ENCODE measurements around the gene CNTN3.

DNA sequence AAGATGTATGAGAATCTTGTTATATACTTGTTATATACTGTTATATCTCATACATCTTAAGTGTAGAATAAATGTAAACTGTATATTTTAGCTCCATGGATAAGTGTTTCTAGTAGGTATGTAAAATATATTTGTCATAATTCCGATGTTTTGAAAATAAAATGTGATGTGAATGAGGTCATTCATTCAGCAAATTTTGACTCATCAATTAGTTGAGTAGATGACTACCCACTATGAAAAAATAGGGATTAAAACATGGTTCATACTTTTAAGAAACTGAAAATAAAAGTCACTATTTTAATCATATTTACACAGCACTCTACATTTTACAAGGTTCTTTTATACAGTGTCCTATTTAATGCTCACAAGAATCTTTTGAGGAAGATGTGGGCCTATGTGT is 28.4 kb upstream of the CNTN3 start:
- TF ChIP-seq, protein P1, sequence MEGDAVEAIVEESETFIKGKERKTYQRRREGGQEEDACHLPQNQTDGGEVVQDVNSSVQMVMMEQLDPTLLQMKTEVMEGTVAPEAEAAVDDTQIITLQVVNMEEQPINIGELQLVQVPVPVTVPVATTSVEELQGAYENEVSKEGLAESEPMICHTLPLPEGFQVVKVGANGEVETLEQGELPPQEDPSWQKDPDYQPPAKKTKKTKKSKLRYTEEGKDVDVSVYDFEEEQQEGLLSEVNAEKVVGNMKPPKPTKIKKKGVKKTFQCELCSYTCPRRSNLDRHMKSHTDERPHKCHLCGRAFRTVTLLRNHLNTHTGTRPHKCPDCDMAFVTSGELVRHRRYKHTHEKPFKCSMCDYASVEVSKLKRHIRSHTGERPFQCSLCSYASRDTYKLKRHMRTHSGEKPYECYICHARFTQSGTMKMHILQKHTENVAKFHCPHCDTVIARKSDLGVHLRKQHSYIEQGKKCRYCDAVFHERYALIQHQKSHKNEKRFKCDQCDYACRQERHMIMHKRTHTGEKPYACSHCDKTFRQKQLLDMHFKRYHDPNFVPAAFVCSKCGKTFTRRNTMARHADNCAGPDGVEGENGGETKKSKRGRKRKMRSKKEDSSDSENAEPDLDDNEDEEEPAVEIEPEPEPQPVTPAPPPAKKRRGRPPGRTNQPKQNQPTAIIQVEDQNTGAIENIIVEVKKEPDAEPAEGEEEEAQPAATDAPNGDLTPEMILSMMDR (IDR thresholded peaks at IDR 0.05; ENCODE audit: poor library complexity, severe bottlenecking) = no peak
- TF ChIP-seq POLR2AphosphoS5 (IDR thresholded peaks at IDR 0.05) = no peak
- TF ChIP-seq MXI1 (conservative IDR thresholded peaks at IDR 0.05; ENCODE audit: poor library complexity, severe bottlenecking) = no peak
- TF ChIP-seq EP300 (conservative IDR thresholded peaks at IDR 0.05; ENCODE audit: poor library complexity, severe bottlenecking) = no peak
- no peak for TF ChIP-seq EZH2 (IDR thresholded peaks at IDR 0.05; ENCODE audit: borderline replicate concordance, insufficient read depth, low read length, poor library complexity, severe bottlenecking)
- no peak for TF ChIP-seq TAF1 (IDR thresholded peaks at IDR 0.05; ENCODE audit: low read depth)
- TF ChIP-seq, protein P2, sequence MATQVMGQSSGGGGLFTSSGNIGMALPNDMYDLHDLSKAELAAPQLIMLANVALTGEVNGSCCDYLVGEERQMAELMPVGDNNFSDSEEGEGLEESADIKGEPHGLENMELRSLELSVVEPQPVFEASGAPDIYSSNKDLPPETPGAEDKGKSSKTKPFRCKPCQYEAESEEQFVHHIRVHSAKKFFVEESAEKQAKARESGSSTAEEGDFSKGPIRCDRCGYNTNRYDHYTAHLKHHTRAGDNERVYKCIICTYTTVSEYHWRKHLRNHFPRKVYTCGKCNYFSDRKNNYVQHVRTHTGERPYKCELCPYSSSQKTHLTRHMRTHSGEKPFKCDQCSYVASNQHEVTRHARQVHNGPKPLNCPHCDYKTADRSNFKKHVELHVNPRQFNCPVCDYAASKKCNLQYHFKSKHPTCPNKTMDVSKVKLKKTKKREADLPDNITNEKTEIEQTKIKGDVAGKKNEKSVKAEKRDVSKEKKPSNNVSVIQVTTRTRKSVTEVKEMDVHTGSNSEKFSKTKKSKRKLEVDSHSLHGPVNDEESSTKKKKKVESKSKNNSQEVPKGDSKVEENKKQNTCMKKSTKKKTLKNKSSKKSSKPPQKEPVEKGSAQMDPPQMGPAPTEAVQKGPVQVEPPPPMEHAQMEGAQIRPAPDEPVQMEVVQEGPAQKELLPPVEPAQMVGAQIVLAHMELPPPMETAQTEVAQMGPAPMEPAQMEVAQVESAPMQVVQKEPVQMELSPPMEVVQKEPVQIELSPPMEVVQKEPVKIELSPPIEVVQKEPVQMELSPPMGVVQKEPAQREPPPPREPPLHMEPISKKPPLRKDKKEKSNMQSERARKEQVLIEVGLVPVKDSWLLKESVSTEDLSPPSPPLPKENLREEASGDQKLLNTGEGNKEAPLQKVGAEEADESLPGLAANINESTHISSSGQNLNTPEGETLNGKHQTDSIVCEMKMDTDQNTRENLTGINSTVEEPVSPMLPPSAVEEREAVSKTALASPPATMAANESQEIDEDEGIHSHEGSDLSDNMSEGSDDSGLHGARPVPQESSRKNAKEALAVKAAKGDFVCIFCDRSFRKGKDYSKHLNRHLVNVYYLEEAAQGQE (IDR thresholded peaks at IDR 0.05; ENCODE audit: borderline replicate concordance) = no peak
- TF ChIP-seq RAD21 (conservative IDR thresholded peaks at IDR 0.05) = no peak
- TF ChIP-seq SMC3 (conservative IDR thresholded peaks at IDR 0.05; ENCODE audit: poor library complexity) = no peak
